DMS79 (cell line): Measurements from ENCODE around the gene SLC31A2.
A peak's percentile ranks its signal among the peaks of the same experiment; 100 is the strongest.
"Not testable (repeated sequence)": the region's sequence is repeated elsewhere in the genome, so short reads cannot be mapped to it uniquely, and the experiment has no call there.

Source experiments
- DNase-seq: peaks from one replicate; lab custom pipeline; 2025; lab: John Stamatoyannopoulos, UW

The SLC31A2 gene

GRCh38 chr9:113150670-113151611, at the start of gene SLC31A2:
Gene SLC31A2 (plus strand): TSS chr9:113151007. CDS start chr9:113151075, 68 bp downstream.
- DNase-seq: peak; percentile 70

- DNase-seq: not testable (repeated sequence)
These were observed 45.5 kb upstream of the SLC31A2 start for GRCh38 chr9:113105345-113105744.

GRCh38 chr9:113111065-113111951, 39.5 kb upstream of the SLC31A2 start:
- DNase-seq: not testable (repeated sequence)

- not testable (repeated sequence) for DNase-seq
These were observed 37.9 kb upstream of the SLC31A2 start for GRCh38 chr9:113112706-113113510.

GRCh38 chr9:113118829-113119228, 32.0 kb upstream of the SLC31A2 start:
- DNase-seq: not testable (repeated sequence)

GRCh38 chr9:113125386-113126035, 25.3 kb upstream of the SLC31A2 start:
- no peak for DNase-seq

GRCh38 chr9:113129466-113129865, 21.3 kb upstream of the SLC31A2 start:
- DNase-seq: no peak

GRCh38 chr9:113129884-113130283, 20.9 kb upstream of the SLC31A2 start:
- DNase-seq: no peak

- DNase-seq: no peak
These were observed 19.1 kb upstream of the SLC31A2 start for GRCh38 chr9:113131689-113132151.

- no peak for DNase-seq
These were observed 13.3 kb upstream of the SLC31A2 start for GRCh38 chr9:113137196-113138168.

GRCh38 chr9:113138760-113139159, 12.0 kb upstream of the SLC31A2 start:
- no peak for DNase-seq

- no peak for DNase-seq
These were observed 11.5 kb upstream of the SLC31A2 start for GRCh38 chr9:113139225-113139829.

GRCh38 chr9:113139953-113140352, 10.9 kb upstream of the SLC31A2 start:
- no peak for DNase-seq

- DNase-seq: not testable (repeated sequence)
These were observed 9.9 kb upstream of the SLC31A2 start for GRCh38 chr9:113140896-113141295.

GRCh38 chr9:113143432-113144227, 7.2 kb upstream of the SLC31A2 start:
- no peak for DNase-seq

GRCh38 chr9:113148372-113148705, 2.5 kb upstream of the SLC31A2 start:
- no peak for DNase-seq

GRCh38 chr9:113148781-113149510, 1.9 kb upstream of the SLC31A2 start:
- DNase-seq: no peak

- not testable (repeated sequence) for DNase-seq
These were observed 1.2 kb upstream of the SLC31A2 start for GRCh38 chr9:113149561-113149960.
